Bronchial epithelial cell (primary cell): ENCODE results near the gene LMAN1L. TPM values are rescaled to one million over a fixed set of nuclear protein-coding genes. Genes with fewer than 3 reads are reported as not detected.

Experiments
- DNase-seq: peaks from one replicate; pipeline ENCODE4 v3.0.0-alpha.2; 2010; ENCODE audit warnings: low read depth
- FAIRE-seq: peaks from 2 replicates; lab custom pipeline; 2011; peaks lifted over from hg19 to GRCh38; lab: Jason Lieb, UNC
- H3K27me3 ChIP-seq: 2 replicates; pipeline ENCODE4 v1.5.1; 2011; ENCODE audit warnings: low read length; ENCODE audit not compliant: control insufficient read depth, insufficient read depth
- H3K36me3 ChIP-seq: 2 replicates; pipeline ENCODE4 v1.5.1; 2011; ENCODE audit warnings: low read length; ENCODE audit not compliant: control insufficient read depth, insufficient read depth
- H3K4me3 ChIP-seq: 2 replicates; pipeline ENCODE4 v1.5.1; 2011; ENCODE audit warnings: mild to moderate bottlenecking, low read depth, low read length, control low read depth
- CTCF ChIP-seq: IDR thresholded peaks from 2 replicates; pipeline ENCODE4 v1.5.1; 2011; ENCODE audit warnings: mild to moderate bottlenecking, moderate library complexity, low read length, control low read depth, inconsistent platforms; ENCODE audit not compliant: insufficient read depth, severe bottlenecking
- total RNA-seq: library from RNA; depleted of rRNA; stranded (reverse); fragments of >200 nt; gene quantifications from 2 replicates; pipeline ENCODE4 v1.2.1, GENCODE V29; 2014

LMAN1L gene
- total RNA-seq, 1 donor from 2014 or later, result under 0.01 TPM

- TF ChIP-seq CTCF, result no peak
Measured at GRCh38 chr15:74845581-74845980, 32.9 kb downstream of the LMAN1L start.

GRCh38 chr15:74847432-74847831, 34.8 kb downstream of the LMAN1L start:
- no peak for DNase-seq
- no peak for FAIRE-seq
- Histone ChIP-seq H3K27me3 (no peaks in the 10 kb centered on the region), H3K36me3 (peaks cover 27% of the 10 kb centered on the region), H3K4me3 (no peak overlapping the region)
- no peak for TF ChIP-seq CTCF

More at GRCh38 chr15:74845581-74845980, 32.9 kb downstream of the LMAN1L start:
- Histone ChIP-seq H3K4me3 (no peak overlapping the region), H3K27me3 (no peaks in the 10 kb centered on the region), H3K36me3 (peaks cover 27% of the 10 kb centered on the region)
- FAIRE-seq, result no peak
- DNase-seq, result no peak

GRCh38 chr15:74850393-74850792, 37.8 kb downstream of the LMAN1L start:
- DNase-seq (no peak), FAIRE-seq (no peak)
- no peak for TF ChIP-seq CTCF
- Histone ChIP-seq H3K27me3 (no peaks in the 10 kb centered on the region), H3K4me3 (no peak overlapping the region), H3K36me3 (peaks cover 34% of the 10 kb centered on the region)

GRCh38 chr15:74851960-74852359, 39.3 kb downstream of the LMAN1L start:
- DNase-seq (no peak), FAIRE-seq (no peak)
- TF ChIP-seq CTCF, result no peak
- H3K36me3 ChIP-seq, result peaks cover 32% of the 10 kb centered on the region
- no peak overlapping the region for H3K4me3 ChIP-seq
- no peaks in the 10 kb centered on the region for H3K27me3 ChIP-seq

- FAIRE-seq (no peak), DNase-seq (no peak)
- peaks cover 28% of the 10 kb centered on the region for H3K36me3 ChIP-seq
- no peak for TF ChIP-seq CTCF
- H3K27me3 ChIP-seq, result no peaks in the 10 kb centered on the region
- H3K4me3 ChIP-seq, result no peak overlapping the region
Measured at GRCh38 chr15:74854453-74855022, 41.9 kb downstream of the LMAN1L start.

GRCh38 chr15:74855857-74856256, 43.2 kb downstream of the LMAN1L start:
- DNase-seq (no peak), FAIRE-seq (no peak)
- H3K36me3 ChIP-seq, result peaks cover 24% of the 10 kb centered on the region
- no peak for TF ChIP-seq CTCF
- no peaks in the 10 kb centered on the region for H3K27me3 ChIP-seq
- no peak overlapping the region for H3K4me3 ChIP-seq
